IPS-15b (cell line): ENCODE measurements around the gene CRYGN.

Experiments used
- H3K27me3 ChIP-seq: one replicate; pipeline ENCODE4 v1.6.1; 2013; ENCODE audit warnings: low read length; ENCODE audit not compliant: control insufficient read depth, insufficient read depth
- H3K36me3 ChIP-seq: one replicate; pipeline ENCODE4 v1.6.1; 2013; ENCODE audit warnings: low read length; ENCODE audit not compliant: control insufficient read depth, insufficient read depth
- H3K4me1 ChIP-seq: one replicate; pipeline ENCODE4 v1.6.1; 2013; ENCODE audit warnings: mild to moderate bottlenecking, low read length; ENCODE audit not compliant: control insufficient read depth, insufficient read depth
- H3K4me3 ChIP-seq: one replicate; pipeline ENCODE4 v1.5.1; 2013; ENCODE audit warnings: low read depth, low read length
- H3K9ac ChIP-seq: one replicate; pipeline ENCODE4 v1.6.1; 2013; ENCODE audit warnings: low read depth, mild to moderate bottlenecking, low read length
- H3K9me3 ChIP-seq: one replicate; pipeline ENCODE4 v1.6.1; 2013; ENCODE audit warnings: mild to moderate bottlenecking, low read length; ENCODE audit not compliant: control insufficient read depth, insufficient read depth

CRYGN gene

DNA sequence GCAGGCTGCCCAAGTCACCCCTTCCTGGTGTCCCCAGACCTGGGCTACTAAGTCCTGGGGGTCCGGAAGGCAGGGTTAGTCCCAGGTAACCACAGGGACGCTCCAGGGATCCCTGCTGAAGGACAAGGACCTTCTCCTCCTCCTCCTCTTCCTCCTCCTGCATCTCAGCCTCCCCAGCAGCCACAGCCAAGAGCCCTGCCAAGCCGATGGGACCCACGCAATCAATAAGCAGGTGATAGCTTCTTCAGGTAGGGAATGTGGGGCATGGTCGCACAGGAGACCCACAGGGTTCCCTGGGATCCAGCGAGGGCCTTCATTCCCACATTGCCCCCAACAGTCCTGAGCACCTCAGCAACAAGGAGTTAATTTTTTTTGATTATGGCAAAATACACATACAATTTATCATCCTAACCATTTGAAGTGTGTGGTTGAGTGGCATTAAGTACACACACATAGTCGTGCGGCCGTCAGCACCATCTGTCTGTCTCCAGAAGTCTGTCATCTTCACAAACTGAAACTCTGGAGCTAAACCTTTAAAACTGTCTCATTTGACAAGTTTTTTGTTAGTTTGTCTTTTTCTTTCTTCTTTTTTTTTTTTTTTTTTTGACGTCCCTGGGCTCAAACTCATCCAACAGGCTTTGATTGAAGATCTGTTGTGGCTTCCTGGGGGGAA lies 12.1 kb downstream of the CRYGN start:
- H3K9ac ChIP-seq, result no peak overlapping the region
- no peaks in the 10 kb centered on the region for H3K36me3 ChIP-seq
- H3K4me1 ChIP-seq, result peaks cover 8% of the 10 kb centered on the region
- no peaks in the 10 kb centered on the region for H3K9me3 ChIP-seq
- no peaks in the 10 kb centered on the region for H3K27me3 ChIP-seq
- no peak overlapping the region for H3K4me3 ChIP-seq

- no peaks in the 10 kb centered on the region for H3K9me3 ChIP-seq
- no peak overlapping the region for H3K4me3 ChIP-seq
- H3K36me3 ChIP-seq, result no peaks in the 10 kb centered on the region
- H3K9ac ChIP-seq, result no peak overlapping the region
- H3K27me3 ChIP-seq, result no peaks in the 10 kb centered on the region
- peaks cover 8% of the 10 kb centered on the region for H3K4me1 ChIP-seq
These were observed 12.8 kb downstream of the CRYGN start for GRCh38 chr7:151426904-151427704.

- no peak overlapping the region for H3K4me3 ChIP-seq
- no peaks in the 10 kb centered on the region for H3K27me3 ChIP-seq
- H3K36me3 ChIP-seq, result no peaks in the 10 kb centered on the region
- no peaks in the 10 kb centered on the region for H3K9me3 ChIP-seq
- H3K9ac ChIP-seq, result no peak overlapping the region
- H3K4me1 ChIP-seq, result peaks cover 8% of the 10 kb centered on the region
These were observed 13.5 kb downstream of the CRYGN start for GRCh38 chr7:151426441-151426903.

DNA sequence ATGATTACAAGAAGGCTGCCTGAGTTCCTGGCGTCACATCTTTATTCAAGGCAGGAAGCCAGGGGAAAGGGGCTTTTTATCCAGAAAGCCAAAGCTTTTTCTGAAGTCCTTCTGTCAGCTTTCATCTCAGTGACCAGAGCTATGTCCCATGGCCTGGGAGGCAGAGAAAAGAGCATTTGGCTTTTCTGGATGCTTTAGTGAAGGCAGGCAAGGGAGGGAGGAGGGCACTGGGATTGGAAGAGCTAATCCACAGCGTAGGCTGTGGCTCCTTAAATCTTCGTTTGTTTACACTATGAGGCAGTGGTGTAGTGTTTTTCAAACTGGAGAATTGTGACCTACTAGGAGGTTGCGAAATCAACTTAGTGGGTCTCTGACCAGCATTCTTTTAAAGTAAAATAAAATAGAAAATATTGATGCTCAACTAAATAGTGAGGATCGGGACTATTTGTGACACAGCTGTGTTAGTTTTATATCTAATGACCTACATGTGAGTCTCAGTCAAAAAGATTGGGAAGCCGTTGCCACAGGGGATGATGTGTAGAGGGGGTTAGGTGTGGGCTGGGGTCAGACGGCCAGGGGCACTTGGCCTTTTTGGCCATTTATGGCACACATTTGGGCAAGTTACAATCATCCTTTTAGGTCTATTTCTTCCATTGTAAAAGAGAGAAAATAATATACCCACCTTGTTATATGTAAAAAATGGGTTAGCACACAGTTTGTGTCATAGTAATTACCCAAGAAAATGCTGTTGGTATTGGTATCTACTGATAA lies 14.1 kb downstream of the CRYGN start:
- H3K4me1 ChIP-seq, result peaks cover 8% of the 10 kb centered on the region

GRCh38 chr7:151424799-151425198 lies 15.1 kb downstream of the CRYGN start:
- H3K4me1 ChIP-seq, result peaks cover 4% of the 10 kb centered on the region
- H3K4me3 ChIP-seq, result no peak overlapping the region
- H3K27me3 ChIP-seq, result no peaks in the 10 kb centered on the region
- no peak overlapping the region for H3K9ac ChIP-seq
- H3K9me3 ChIP-seq, result no peaks in the 10 kb centered on the region
- no peaks in the 10 kb centered on the region for H3K36me3 ChIP-seq

More for the DNA sequence above, 14.1 kb downstream of the CRYGN start:
- Histone ChIP-seq H3K27me3 (no peaks in the 10 kb centered on the region), H3K9ac (no peak overlapping the region), H3K36me3 (no peaks in the 10 kb centered on the region), H3K9me3 (no peaks in the 10 kb centered on the region), H3K4me3 (no peak overlapping the region)

DNA sequence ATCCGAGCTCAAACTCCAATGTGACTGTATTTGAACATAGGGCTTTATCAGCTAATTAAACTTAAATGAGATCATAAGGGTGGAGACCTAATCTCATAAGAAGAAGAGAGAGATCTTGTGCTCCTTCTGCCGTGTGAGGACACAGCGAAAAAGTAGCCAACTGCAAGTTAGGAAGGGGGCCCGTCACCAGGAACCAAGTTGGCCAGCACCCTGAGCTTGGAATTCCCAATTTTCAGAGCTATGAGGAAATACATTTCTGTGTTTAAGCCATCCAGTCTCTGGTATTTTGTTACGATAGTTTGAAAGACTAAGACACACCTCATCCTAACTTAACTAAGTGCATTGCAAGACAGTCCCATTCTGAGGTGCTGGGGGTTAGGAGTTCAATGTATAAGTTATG lies 16.0 kb downstream of the CRYGN start:
- H3K4me1 ChIP-seq, result no peaks in the 10 kb centered on the region
- no peaks in the 10 kb centered on the region for H3K27me3 ChIP-seq
- H3K9me3 ChIP-seq, result no peaks in the 10 kb centered on the region

DNA sequence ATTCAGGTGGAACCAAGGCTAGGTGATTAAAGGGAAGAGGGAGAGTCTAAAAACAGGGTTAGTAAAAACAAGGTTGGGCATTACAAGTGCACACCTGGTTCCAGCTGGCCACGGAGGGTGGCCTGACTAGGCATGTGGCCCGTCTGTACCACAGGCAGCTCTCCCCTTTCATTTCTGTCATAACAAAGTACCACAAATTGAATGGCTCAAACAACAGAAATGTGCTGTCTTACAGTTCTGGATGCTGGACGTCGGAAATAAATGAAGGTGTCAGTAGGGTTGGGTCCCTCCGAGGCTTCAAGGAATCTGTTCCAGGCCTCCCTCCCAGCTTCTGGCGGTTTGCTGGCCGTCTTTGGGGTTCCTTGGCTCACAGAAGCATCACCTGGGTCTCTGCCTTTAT lies 16.7 kb downstream of the CRYGN start:
- no peaks in the 10 kb centered on the region for H3K9me3 ChIP-seq
- no peaks in the 10 kb centered on the region for H3K36me3 ChIP-seq
- no peak overlapping the region for H3K4me3 ChIP-seq
- no peak overlapping the region for H3K9ac ChIP-seq
- H3K27me3 ChIP-seq, result no peaks in the 10 kb centered on the region
- H3K4me1 ChIP-seq, result no peaks in the 10 kb centered on the region

More for the DNA sequence above, 16.0 kb downstream of the CRYGN start:
- Histone ChIP-seq H3K4me3 (no peak overlapping the region), H3K36me3 (no peaks in the 10 kb centered on the region), H3K9ac (no peak overlapping the region)

GRCh38 chr7:151422212-151422611 lies 17.7 kb downstream of the CRYGN start:
- Histone ChIP-seq H3K9me3 (no peaks in the 10 kb centered on the region), H3K4me3 (no peak overlapping the region), H3K9ac (no peak overlapping the region), H3K36me3 (no peaks in the 10 kb centered on the region), H3K4me1 (no peaks in the 10 kb centered on the region), H3K27me3 (peaks cover 5% of the 10 kb centered on the region)

- H3K9ac ChIP-seq, result no peak overlapping the region
- peaks cover 4% of the 10 kb centered on the region for H3K4me1 ChIP-seq
- H3K36me3 ChIP-seq, result no peaks in the 10 kb centered on the region
- H3K4me3 ChIP-seq, result no peak overlapping the region
- H3K9me3 ChIP-seq, result no peaks in the 10 kb centered on the region
- peaks cover 26% of the 10 kb centered on the region for H3K27me3 ChIP-seq
These were observed 19.8 kb downstream of the CRYGN start for GRCh38 chr7:151420144-151420543.

DNA sequence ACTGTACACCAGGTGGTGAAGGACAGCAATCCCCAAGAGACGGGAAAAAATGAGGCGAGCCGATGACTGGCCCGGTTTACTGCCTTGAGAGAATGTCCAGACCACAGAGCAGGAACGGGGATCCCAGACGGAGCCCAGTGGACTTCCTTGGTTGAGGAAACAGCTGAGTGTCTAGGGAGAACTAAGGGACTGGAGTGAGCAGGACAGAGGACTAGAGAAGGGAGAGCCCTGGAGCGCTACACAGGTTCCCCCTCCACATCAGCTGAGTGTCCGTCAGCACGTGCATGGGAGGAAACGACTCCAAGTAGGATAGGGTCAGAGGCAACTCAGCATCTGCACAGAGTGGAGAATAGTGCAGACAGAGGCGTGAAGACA lies 23.0 kb downstream of the CRYGN start:
- H3K36me3 ChIP-seq, result no peaks in the 10 kb centered on the region
- peaks cover 51% of the 10 kb centered on the region for H3K27me3 ChIP-seq
- H3K9me3 ChIP-seq, result no peaks in the 10 kb centered on the region
- no peak overlapping the region for H3K9ac ChIP-seq
- H3K4me1 ChIP-seq, result peaks cover 4% of the 10 kb centered on the region
- H3K4me3 ChIP-seq, result no peak overlapping the region

GRCh38 chr7:151416112-151416940 lies 23.6 kb downstream of the CRYGN start:
- Histone ChIP-seq H3K36me3 (no peaks in the 10 kb centered on the region), H3K9ac (no peak overlapping the region), H3K27me3 (peaks cover 57% of the 10 kb centered on the region), H3K4me3 (no peak overlapping the region), H3K9me3 (no peaks in the 10 kb centered on the region), H3K4me1 (peaks cover 4% of the 10 kb centered on the region)
